GM10266 (cell line): ENCODE data around the gene NCOR1.
"Not testable (repeated sequence)": the region's sequence is repeated elsewhere in the genome, so short reads cannot be mapped to it uniquely, and the experiment has no call there.

Experiments
- DNase-seq: peaks from one replicate; pipeline ENCODE4 v3.0.0; 2012; ENCODE audit errors: extremely low spot score
- TF ChIP-seq, protein P1 (sequence below): IDR thresholded peaks from 2 replicates; pipeline ENCODE4 v1.5.1; 2012; ENCODE audit warnings: mild to moderate bottlenecking, low read depth; ENCODE audit not compliant: control insufficient read depth, insufficient read depth; ENCODE audit errors: missing control alignments

Gene NCOR1

GRCh38 chr17:16239931-16240330 is 24.6 kb upstream of the NCOR1 start:
- TF ChIP-seq, protein P1, sequence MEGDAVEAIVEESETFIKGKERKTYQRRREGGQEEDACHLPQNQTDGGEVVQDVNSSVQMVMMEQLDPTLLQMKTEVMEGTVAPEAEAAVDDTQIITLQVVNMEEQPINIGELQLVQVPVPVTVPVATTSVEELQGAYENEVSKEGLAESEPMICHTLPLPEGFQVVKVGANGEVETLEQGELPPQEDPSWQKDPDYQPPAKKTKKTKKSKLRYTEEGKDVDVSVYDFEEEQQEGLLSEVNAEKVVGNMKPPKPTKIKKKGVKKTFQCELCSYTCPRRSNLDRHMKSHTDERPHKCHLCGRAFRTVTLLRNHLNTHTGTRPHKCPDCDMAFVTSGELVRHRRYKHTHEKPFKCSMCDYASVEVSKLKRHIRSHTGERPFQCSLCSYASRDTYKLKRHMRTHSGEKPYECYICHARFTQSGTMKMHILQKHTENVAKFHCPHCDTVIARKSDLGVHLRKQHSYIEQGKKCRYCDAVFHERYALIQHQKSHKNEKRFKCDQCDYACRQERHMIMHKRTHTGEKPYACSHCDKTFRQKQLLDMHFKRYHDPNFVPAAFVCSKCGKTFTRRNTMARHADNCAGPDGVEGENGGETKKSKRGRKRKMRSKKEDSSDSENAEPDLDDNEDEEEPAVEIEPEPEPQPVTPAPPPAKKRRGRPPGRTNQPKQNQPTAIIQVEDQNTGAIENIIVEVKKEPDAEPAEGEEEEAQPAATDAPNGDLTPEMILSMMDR, result no peak
- DNase-seq, result no peak

- no peak for DNase-seq
- TF ChIP-seq, protein P1, result no peak
Observed at GRCh38 chr17:16232391-16232790, 17.1 kb upstream of the NCOR1 start.

DNA sequence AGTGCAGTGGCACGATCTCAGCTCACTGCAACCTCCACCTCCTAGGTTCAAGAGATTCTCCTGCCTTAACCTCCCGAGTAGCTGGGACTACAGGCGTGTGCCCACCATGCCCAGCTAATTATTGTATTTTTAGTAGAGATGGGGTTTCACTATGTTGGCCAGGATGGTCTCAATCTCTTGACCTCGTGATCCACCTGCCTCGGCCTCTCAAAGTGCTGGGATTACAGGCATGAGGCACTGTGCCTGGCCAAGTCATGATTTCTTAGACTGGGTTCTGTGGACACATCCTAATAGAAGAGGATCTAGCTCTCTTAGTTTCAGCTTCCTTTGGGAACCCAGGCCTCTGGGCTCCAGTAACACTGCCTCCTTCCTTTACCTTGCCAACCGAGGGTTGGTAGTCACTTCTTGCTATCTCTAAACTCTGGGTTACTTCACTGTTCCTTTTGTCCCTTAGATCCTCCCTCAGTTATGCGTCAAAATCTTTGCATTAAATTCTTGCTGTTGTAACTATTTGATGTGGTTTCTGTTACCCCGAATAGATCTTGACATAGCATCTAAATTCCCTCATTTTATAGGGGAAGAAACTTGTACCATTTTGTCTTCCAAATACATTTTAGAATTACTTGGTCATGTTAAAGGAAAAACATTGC is 14.7 kb upstream of the NCOR1 start:
- DNase-seq, result not testable (repeated sequence)

DNA sequence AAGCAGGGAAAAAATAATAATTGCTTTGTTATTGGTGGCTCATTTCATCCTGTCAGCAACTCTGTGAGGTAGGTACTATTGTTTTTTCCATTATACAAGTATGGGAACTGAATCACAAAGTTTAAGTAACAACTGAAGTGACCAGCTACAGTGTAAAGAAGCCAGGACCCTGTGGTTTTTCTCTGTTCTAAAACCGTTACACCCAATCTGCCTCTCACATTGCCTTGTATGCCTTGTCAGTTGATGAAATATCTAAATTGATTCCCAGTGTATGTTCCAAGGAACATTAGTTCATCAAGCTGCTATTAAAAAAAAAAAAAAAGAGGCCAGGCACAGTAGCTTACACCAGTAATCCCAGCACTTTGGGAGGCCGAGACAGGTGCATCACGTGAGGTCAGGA is 7.1 kb upstream of the NCOR1 start:
- DNase-seq, result no peak
- TF ChIP-seq, protein P1, result no peak

DNA sequence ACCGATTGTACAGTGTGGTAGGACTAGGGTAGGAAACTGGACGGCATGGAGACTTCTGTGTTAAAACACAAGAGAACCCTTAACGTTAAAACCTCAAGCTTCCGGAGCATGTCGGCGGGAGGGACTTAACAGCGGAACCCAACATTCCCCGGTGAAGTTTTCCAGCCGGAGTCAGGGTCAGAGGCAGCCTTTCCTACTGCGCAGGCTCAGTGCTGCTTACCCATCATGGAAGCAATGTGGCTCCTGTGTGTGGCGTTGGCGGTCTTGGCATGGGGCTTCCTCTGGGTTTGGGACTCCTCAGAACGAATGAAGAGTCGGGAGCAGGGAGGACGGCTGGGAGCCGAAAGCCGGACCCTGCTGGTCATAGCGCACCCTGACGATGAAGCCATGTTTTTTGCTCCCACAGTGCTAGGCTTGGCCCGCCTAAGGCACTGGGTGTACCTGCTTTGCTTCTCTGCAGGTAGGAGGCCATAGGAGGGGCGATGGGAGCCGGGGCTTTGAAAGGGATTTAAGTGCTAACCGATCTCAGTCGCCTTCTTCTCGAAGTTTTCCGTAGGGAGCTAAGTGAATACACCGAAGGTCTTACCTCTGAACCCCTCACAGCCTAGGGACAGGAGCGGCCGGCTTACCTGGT is 1.8 kb upstream of the NCOR1 start, which contains the start of gene PIGL:
PIGL (plus strand) TSS at position 209 of the 634 bp plus-strand sequence; CDS start at position 226, 17 bp downstream.
- TF ChIP-seq, protein P1, result no peak
- peak; percentile 83 for DNase-seq

- not testable (repeated sequence) for DNase-seq
Observed at GRCh38 chr17:16216341-16217001, 1.1 kb upstream of the NCOR1 start.

- TF ChIP-seq, protein P1, result no peak
- no peak for DNase-seq
Observed at GRCh38 chr17:16215965-16216316, 607 bp upstream of the NCOR1 start.

- DNase-seq, result peak; percentile 48
- TF ChIP-seq, protein P1, result no peak
Observed at GRCh38 chr17:16215002-16215272, 397 bp downstream of the NCOR1 start.
